Measurements from ENCODE around the gene ATF7IP2.
"Not testable (repeated sequence)": the region's sequence is repeated elsewhere in the genome, so short reads cannot be mapped to it uniquely, and the experiment has no call there.

ATF7IP2 gene

GRCh38 chr16:10376229-10376628, 9.6 kb upstream of the ATF7IP2 start:
- no peak for DNase-seq

- no peak for DNase-seq
These were observed 2.2 kb upstream of the ATF7IP2 start for GRCh38 chr16:10383626-10384025.

- no peak for DNase-seq
These were observed 748 bp downstream of the ATF7IP2 start for GRCh38 chr16:10386517-10387100.

DNA sequence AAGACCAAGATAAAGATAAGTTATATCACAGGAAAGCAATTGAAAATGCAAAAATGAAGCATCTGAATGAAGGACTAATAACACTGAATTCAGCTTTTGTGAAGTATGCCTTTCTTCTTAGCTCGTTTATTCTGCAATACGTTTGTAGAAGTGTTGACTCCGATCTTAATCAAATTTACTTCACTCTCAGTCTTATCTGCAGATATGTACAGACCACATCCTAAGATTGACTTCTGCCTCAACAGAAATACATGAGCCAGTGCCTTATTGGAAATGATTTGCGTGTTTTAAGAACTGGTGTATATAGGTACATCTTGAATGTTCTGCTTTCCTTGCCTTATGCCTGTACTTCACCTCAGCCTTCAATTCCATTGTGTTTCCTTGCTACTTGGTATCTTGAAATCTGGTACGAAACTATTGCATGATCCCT, 1.3 kb downstream of the ATF7IP2 start:
- no peak for DNase-seq

DNA sequence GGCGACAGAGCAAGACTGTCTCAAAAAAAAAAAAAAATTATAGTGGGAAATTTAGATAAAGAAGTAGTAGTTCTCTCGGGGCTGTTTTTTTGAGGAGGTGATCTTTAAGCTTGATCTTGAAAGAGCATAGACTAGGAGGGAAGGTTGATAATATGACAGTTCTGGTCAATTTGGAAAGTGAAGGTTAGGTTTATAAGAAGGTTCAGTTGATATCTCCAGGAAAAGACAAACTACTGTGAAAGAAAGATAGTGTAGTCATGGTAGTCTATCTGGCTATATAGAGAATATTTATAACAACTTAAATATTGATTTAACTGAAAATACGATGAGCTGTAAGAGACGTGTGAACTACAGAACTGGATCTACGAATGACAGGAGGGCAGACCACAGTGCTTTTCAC, 3.1 kb downstream of the ATF7IP2 start:
- DNase-seq = no peak

DNA sequence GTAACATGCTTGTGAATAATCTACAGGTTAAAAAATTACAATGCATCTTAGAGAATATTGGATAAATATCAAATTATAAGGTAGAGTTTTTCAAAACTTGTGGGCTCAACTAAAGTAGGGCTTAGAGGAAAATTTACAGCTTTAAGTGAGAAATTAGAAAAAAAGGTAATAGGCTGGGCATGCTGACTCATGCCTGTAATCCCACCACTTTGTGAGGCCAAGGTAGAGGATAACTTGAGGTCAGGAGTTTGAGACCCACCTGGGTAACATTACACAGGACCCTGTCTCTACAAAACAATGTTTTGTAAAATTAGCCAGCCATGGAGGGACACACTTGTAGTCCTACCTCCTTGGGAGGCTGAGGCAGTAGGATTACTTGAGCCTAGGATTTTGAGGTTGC, 4.5 kb downstream of the ATF7IP2 start:
- no peak for DNase-seq

GRCh38 chr16:10390867-10391266, 5.0 kb downstream of the ATF7IP2 start:
- no peak for DNase-seq

DNA sequence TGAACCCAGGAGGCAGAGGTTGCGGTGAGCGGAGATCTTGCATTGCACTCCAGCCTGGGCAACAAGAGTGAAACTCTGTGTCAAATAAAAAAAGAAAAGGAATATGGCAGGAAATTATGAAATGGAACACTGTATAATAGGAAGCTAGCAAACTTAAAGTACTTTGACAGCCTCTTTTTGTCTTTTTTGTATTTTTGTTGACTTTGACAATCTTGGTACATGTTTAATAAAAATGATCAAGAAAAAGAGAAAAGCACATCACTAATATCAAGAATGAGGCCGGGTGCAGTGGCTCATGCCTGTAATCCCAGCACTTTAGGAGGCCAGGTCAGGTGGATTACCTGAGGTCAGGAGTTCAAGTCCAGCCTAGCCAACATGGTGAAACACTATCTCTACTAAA, 5.5 kb downstream of the ATF7IP2 start:
- DNase-seq = no peak

DNA sequence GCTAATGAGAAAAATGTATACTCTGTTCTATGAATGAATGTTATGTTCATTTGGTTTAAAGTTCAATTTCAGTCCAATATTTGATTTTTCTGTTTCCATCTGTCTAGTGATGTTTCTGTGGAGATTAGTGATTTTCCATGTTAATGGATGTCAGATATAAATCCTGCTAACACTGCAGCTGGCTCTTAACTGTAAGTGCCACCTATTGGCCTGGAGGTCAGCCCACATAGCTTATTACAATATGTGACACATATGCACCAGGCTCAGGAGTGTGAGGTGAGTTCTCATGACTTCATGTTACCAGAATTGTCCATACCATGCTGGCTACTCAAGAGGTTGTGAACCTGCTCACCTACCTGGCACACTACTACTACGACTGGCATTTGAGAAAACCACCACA, 17.1 kb downstream of the ATF7IP2 start:
- no peak for DNase-seq

DNA sequence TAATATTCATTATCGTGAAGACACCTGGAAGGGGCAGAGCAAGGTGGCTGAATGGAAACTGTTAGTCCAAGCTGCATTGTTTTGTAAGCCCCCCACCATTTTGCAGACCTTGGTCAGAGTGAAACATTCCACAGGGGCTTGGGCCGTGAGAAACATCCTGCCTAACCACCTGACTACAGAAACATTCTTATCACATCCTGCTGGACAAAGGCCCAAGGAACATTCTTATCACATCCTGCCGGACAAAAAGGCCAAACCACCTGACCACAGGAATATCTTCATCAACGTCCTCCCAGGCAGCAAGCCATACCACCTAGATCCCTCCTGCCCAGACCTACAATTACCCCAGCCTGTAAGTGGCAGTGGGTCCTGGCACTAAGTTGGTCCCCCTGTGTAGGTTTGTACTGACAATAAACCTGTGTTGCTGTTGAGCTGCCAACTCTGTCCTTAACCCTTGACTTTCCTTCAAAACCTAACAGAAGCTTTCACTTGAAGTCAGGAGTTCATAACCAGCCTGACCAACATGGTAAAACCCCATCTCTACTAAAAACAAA, 19.6 kb downstream of the ATF7IP2 start:
- DNase-seq = no peak

DNA sequence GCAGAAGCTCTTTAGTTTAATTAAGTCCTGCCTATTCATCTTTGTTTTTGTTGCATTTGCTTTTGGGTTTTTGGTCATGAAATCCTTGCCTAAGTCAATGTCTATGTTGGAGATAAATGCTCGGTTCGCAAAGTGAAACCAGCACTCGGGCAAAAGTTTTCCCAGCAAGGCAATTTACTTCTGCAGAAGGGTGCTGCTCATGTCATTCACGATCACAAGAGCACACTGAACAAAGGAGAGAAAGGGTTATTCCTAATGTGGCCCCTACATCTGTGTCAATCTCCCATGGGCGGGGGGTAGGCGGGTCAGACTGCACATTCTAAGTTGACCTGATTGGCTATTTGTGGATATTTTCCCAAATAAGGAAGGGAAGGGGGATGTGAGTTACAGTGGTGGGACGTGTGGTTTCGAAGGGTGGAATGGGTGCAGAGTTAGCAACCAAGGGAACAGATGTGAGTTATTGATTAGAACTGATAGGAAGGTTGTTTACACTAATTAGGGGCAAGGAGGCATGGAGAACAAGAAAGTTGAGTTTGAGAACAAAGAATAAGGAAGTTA, 23.0 kb downstream of the ATF7IP2 start:
- no peak for DNase-seq

GRCh38 chr16:10409713-10410112, 23.9 kb downstream of the ATF7IP2 start:
- not testable (repeated sequence) for DNase-seq

DNA sequence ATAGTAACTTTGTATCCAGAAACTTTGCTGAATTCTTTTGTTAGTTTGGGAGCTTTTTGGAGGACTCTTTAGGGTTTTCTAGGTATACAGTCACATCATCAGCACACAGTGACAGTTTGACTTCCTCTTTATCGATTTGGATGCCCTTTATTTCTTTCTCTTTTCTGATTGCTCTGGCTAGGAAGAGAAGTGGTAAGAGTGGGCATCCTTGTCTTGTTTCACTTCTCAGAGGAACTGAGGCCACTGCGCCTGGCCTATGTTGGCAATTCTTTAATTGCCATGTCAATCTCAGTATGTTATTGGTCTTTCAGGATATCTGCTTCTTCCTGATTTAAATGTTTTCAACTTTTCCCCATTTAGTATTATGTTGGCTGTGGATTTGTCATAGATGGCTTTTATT, 24.6 kb downstream of the ATF7IP2 start:
- DNase-seq = no peak

- no peak for DNase-seq
These were observed 27.2 kb downstream of the ATF7IP2 start for GRCh38 chr16:10412935-10413601.

GRCh38 chr16:10418204-10418603, 32.3 kb downstream of the ATF7IP2 start:
- DNase-seq = not testable (repeated sequence)

- no peak for DNase-seq
These were observed 33.8 kb downstream of the ATF7IP2 start for GRCh38 chr16:10419701-10420100.

DNA sequence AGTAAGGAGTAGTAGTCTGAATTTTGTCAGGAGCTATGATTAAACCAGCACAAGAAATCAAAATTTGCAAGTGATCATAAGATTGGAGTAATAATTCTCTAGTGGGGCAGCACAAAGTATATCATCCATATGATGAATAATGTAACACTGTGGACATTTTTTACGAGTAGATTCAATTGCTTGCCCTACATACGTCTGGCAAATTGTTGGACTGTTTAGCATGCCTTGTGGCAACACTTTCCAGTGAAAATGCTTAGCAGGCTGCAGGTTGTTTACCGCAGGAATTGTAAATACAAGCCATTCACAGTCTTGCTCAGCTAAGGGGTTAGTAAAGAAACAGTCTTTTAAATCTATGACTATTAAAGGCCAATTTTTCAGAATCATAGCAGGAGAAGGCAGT, 35.7 kb downstream of the ATF7IP2 start:
- DNase-seq = no peak

DNA sequence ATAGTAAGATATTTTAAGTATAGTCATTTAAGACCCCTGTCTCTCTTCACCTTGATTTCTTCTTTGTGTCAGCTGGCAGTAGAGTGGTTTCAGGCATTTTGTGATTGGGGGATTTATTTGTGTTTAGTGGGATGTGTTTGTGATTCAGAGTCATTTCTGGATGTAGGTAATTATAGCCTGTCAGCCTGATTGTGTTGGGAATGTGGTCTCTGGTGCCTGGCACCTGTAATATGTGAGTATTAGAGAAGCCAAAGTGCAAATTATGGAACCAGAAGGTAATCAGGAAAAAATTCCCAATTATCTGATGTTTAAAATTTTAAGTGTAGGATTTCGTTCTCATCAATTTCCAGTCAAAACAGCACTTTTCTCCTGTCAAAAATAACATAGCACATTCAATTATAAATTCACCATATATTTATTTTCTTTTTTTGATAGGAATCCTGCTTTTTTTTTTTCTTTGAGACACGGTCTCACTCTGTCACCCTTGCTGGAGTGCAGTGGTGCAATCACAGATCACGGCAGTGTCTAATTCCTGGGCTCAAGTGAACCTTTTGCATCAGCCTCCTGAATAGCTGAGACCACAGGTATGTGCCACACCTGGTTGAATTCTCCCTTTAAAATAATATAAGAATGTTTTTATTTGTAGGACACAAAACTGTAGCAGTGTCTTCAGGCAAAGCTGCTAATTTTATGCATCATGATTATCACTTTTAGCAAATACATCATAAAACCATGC, 42.7 kb downstream of the ATF7IP2 start:
- no peak for DNase-seq

GRCh38 chr16:10429299-10429969, 43.6 kb downstream of the ATF7IP2 start:
- DNase-seq = not testable (repeated sequence)

GRCh38 chr16:10441726-10442125, 55.9 kb downstream of the ATF7IP2 start:
- no peak for DNase-seq

DNA sequence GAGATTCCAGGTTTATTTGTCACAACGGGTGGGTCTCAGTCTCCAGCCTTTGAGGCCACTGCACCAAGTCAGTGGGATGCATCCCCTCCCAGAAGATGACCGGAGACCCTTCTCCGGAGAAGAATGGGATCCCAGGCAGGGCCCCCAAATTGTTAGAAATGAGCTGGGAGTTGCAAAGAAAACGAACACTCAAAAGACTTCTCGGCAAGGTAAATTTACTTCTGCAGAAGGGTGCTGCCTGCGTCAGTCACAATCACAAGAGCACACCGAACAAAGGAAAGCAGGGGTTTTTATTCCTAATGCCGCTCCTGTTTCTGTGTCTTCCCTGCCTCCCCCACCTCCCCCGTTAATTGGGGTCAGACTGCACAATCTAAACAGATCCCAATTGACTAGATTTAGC, 61.4 kb downstream of the ATF7IP2 start:
- DNase-seq = no peak

- DNase-seq = not testable (repeated sequence)
These were observed 66.6 kb downstream of the ATF7IP2 start for GRCh38 chr16:10452208-10453158.
